GM18502 (cell line): ENCODE data around the gene RBM28.

ENCODE experiments used
- ATAC-seq: cut with Tn5 transposase; IDR thresholded peaks from one replicate; pipeline ENCODE4 v1.9.1; 2021; ENCODE audit warnings: mild to moderate bottlenecking; ENCODE audit not compliant: unreplicated experiment, poor library complexity

Gene RBM28, protein sequence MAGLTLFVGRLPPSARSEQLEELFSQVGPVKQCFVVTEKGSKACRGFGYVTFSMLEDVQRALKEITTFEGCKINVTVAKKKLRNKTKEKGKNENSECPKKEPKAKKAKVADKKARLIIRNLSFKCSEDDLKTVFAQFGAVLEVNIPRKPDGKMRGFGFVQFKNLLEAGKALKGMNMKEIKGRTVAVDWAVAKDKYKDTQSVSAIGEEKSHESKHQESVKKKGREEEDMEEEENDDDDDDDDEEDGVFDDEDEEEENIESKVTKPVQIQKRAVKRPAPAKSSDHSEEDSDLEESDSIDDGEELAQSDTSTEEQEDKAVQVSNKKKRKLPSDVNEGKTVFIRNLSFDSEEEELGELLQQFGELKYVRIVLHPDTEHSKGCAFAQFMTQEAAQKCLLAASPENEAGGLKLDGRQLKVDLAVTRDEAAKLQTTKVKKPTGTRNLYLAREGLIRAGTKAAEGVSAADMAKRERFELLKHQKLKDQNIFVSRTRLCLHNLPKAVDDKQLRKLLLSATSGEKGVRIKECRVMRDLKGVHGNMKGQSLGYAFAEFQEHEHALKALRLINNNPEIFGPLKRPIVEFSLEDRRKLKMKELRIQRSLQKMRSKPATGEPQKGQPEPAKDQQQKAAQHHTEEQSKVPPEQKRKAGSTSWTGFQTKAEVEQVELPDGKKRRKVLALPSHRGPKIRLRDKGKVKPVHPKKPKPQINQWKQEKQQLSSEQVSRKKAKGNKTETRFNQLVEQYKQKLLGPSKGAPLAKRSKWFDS

GRCh38 chr7:128343554-128344430, at the start of gene RBM28:
RBM28 (minus strand) TSS chr7:128343908; CDS start chr7:128343793, 115 bp downstream.
- ATAC-seq = peak; percentile 96

- no peak for ATAC-seq
Measured at GRCh38 chr7:128392446-128393327, 49.0 kb upstream of the RBM28 start.

DNA sequence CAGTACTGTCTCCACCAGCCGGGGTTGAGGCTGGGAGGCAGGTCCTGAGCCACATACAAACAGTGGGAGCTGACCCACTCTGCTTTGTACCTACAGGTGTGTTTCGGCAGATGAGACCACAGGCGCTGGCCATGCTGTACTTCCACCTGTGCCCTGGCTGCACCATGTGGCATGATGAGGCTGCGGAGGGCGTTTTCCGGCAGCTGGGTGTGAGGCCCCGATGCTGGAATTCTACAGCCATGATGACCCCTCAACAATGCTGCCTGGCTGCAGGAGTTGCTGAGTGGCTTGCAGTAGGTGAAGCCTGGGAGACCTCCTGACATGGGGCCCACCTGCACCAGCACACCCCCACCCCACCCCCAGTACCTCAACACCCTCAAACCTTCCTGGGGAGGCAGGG, 48.1 kb upstream of the RBM28 start:
- no peak for ATAC-seq

DNA sequence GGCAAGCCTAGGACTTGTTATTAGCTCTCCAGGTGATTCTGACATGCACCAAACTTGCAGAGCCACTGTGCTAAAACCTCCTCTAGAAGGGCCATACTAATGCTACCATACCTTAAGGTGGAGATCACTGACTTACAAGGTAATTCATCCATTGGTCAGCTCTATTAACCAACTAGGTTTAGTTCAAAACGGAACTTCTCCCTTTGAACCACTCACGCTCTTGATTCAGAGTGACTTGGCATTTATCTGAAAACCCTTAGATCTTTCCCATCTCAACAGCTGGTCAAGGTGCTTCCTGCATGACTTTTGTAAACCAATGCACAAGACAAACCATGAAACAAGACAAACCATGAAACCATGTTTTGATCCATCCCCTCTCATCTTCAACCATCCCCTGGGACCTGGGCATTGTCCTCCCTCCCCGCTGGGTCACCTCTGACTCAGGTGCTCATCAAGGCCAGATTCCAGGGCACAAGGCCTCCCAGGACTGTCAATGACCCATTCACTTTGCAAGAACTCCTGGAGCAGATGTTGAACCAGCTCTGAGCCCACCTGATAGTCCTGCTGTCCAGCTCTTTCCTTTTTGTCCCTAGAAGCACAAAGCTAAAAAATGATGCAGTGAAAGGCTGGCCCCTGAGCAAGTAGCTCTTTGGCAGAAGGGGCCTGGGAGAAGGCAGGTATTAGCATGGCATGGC, 47.3 kb upstream of the RBM28 start:
- ATAC-seq = no peak

DNA sequence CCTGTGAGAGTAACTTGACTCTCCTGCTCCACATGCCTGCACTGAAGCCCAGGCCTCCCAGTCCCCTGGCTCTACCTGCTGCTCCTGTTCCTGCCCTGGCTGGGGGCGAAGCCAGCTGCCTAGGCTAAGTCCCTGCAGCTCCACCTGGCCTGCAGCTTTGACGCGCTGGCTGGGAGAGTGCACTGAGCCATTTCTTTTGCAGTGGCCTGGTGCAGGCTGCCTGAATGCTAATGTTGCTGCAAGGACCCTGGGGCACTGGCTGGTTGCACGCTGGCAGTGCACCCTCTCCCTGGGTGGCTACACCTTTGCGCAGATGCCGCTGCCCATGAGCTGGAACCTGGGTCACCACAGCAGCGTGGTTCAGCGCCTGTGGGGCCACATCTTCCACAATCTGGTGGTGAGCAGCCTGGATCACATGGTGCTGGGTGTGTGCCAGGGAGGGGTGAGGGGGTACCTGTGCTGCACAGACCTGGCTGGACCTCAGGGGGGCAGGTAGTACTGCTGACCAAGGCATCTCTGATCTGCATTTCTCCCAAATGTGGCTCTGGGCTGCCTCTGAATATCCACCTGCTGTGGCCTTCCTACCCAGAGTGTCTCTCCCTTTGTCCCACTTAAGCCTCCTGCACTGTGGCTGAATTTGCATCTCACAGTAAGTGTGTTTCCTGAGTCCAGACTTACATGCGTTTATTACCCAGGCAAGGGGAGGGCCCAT, 46.1 kb upstream of the RBM28 start:
- no peak for ATAC-seq

DNA sequence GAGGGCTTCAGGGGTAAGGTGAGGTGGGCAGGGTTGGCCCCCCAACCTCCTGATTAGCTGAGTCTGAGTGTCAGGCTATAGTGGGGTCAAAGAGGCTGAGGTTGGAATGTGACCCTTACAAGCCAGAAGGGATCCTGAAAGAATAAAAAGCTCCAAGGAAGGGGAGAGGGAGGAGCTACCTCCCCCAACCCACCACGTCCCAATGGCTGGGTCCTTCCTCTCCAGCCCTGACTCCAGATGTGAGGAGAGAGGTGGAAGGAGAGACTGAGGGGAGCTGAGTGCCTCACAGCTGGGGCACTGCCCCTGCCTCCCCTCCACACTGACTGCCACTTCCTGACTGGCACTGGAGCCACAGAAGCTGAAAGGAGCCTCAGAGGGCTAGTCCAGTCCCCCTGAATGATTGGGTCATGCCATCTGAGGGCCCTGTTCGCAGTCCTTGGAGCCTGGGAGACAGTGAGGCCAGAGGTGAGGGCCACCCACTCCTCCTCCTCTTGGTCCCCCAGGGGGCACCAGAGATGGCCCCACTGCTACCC, 45.4 kb upstream of the RBM28 start:
- ATAC-seq = no peak

- peak; percentile 13 for ATAC-seq
Measured at GRCh38 chr7:128388145-128388485, 44.4 kb upstream of the RBM28 start.

DNA sequence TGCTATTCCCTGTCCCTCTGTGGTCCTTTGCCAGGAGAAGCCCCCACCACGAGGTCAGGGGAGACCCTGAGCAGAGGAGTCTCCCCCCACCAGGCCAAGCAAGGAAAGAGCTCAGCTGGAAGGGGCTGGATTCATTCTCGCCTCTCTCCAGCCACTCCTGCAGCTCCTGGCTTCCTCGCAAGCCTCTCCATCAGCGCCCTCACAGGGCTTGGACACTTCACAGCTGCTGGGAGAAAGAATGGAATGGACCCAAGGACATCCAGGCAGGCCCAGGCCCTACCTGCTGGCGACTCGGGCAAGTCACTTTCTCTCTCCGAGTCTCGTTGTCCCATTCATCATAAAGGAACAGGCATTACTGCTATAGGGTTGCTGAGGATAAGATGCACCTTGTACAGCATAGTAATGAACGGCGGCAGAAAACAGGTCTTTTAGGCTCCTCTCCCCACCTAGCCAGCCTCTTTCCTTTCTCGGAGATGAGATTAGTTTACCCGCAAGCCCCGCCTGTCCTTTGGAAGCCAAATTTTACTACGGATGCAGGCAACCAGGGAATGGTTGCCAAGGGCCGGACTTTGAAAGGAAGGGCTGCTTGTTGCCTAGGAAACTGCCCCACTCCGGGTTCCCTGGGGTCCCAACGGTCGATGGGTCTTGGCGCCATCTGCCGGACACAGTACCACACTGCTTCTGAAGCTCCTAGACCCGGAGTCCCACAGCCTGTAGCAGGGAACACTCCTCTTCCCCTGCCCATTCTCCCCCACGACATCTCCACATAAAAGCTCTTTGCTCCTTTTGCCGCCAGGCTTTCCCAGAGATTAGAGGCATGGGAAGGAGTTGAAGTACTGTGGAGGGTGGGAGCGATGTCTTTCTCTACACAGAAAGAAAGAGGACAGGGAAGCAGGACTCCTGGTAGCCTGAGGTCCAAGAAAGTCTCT, 43.8 kb upstream of the RBM28 start:
- peak; percentile 78 for ATAC-seq

- ATAC-seq = no peak
Measured at GRCh38 chr7:128385988-128386925, 42.5 kb upstream of the RBM28 start.

GRCh38 chr7:128384726-128385125, 41.0 kb upstream of the RBM28 start:
- no peak for ATAC-seq

DNA sequence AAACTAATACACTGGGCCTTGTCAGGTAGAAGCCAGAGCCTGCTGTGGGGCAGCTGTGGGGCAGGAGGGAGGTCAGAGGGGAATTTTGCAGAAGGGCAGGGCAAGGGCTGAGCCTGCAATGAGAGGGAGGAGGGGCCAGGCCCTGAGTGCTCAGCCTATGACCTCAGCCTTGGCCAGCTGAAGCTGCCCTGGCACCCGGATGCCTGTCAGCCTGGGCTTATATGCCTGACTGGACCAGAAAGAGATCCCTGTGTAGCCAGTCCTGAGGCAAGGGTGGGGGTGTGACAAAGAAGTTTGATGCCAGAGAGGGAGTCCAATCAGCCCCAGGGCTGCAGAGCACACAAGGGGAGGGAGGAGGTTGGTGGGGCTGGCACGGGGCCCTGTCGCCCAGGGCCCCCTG, 40.1 kb upstream of the RBM28 start:
- no peak for ATAC-seq

- no peak for ATAC-seq
Measured at GRCh38 chr7:128381161-128381821, 37.6 kb upstream of the RBM28 start.

- no peak for ATAC-seq
Measured at GRCh38 chr7:128380483-128381106, 36.9 kb upstream of the RBM28 start.

- ATAC-seq = no peak
Measured at GRCh38 chr7:128379900-128380479, 36.3 kb upstream of the RBM28 start.

- ATAC-seq = no peak
Measured at GRCh38 chr7:128378637-128379036, 34.9 kb upstream of the RBM28 start.
